ENCODE data around the gene CCDC40. TPM values are rescaled to one million over a fixed set of nuclear protein-coding genes. Genes with fewer than 3 reads are reported as not detected.
A peak's percentile ranks its signal among the peaks of the same experiment; 100 is the strongest.

CCDC40 gene
- total and polyA plus RNA-seq, 2 of the 13 experiments (the other 11 are each of a cell fraction or from before 2014, with no cell fraction given), result 4.1 to 5.5 TPM

DNA sequence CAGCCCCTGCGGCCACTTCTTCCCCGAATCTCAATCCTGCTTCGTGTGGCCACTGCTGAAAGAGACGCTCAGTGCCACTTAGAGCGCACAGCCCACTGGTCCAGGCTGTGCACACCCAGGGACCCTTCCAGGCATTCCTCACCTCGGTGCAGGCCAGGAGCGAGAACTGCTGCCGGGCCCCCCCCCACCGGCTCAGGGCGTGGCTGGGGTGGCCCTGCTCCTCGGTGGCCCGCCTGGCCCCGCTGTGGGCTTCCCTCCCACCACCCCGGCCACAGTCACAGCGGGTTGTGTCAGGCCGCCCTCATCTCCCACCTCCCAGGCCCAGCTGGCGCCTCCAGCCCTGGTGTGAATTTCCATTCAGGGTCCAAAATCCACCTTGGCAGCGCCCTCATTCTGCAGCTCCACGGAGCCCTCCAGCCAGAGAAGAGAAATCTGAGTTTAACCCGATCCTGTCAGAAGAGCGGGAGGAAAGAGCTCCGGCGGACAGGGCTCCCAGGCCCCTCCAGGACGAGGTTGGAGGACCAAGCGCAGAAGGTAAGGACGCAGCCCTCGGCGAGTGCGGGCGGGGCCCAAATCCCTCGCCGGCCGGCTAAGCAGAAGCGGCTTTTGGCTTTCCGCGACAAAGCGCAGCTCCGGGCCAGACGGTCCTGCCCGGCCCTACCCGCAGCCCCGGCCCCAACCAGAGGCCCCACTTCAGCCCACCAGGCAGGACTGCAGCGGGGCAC, 12.8 kb upstream of the CCDC40 start (continued):
- TF ChIP-seq, protein P1, sequence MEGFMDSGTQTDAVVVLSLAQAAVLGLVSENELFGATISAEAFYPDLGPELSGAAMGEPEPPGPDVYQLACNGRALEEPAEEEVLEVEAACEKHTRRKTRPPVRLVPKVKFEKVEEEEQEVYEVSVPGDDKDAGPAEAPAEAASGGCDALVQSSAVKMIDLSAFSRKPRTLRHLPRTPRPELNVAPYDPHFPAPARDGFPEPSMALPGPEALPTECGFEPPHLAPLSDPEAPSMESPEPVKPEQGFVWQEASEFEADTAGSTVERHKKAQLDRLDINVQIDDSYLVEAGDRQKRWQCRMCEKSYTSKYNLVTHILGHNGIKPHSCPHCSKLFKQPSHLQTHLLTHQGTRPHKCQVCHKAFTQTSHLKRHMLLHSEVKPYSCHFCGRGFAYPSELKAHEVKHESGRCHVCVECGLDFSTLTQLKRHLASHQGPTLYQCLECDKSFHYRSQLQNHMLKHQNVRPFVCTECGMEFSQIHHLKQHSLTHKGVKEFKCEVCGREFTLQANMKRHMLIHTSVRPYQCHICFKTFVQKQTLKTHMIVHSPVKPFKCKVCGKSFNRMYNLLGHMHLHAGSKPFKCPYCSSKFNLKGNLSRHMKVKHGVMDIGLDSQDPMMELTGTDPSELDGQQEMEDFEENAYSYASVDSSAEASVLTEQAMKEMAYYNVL (CRISPR knock-in tag; IDR thresholded peaks at IDR 0.05; ENCODE audit: borderline replicate concordance), result peak; percentile 40; the same call in 1 of the 2 replicates
- peak; percentile 58; the same call in 1 of the 2 replicates for TF ChIP-seq TAF1 (CRISPR knock-in tag; IDR thresholded peaks at IDR 0.05)
- peak; percentile 61; the same call in 1 of the 2 replicates for TF ChIP-seq EEA1 (CRISPR knock-in tag; IDR thresholded peaks at IDR 0.05; ENCODE audit: borderline replicate concordance)
- TF ChIP-seq, protein P2, sequence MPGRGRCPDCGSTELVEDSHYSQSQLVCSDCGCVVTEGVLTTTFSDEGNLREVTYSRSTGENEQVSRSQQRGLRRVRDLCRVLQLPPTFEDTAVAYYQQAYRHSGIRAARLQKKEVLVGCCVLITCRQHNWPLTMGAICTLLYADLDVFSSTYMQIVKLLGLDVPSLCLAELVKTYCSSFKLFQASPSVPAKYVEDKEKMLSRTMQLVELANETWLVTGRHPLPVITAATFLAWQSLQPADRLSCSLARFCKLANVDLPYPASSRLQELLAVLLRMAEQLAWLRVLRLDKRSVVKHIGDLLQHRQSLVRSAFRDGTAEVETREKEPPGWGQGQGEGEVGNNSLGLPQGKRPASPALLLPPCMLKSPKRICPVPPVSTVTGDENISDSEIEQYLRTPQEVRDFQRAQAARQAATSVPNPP (CRISPR knock-in tag; IDR thresholded peaks at IDR 0.05), result peak; percentile 93
- TF ChIP-seq SOX5 (CRISPR knock-in tag; IDR thresholded peaks at IDR 0.05; ENCODE audit: borderline replicate concordance), result peak; percentile 53; the same call in 1 of the 2 replicates
- peak in 1 of 2 experiments; percentile 88; a peak in 2 of 4 replicates for TF ChIP-seq KLF16 (CRISPR knock-in tag; IDR thresholded peaks at IDR 0.05)
- peak; percentile 50; the same call in 1 of the 2 replicates for TF ChIP-seq CBX5 (CRISPR knock-in tag; IDR thresholded peaks at IDR 0.05; ENCODE audit: borderline replicate concordance)
- TF ChIP-seq ZNF746 (CRISPR knock-in tag; IDR thresholded peaks at IDR 0.05), result peak; percentile 92
- TF ChIP-seq, protein P3, sequence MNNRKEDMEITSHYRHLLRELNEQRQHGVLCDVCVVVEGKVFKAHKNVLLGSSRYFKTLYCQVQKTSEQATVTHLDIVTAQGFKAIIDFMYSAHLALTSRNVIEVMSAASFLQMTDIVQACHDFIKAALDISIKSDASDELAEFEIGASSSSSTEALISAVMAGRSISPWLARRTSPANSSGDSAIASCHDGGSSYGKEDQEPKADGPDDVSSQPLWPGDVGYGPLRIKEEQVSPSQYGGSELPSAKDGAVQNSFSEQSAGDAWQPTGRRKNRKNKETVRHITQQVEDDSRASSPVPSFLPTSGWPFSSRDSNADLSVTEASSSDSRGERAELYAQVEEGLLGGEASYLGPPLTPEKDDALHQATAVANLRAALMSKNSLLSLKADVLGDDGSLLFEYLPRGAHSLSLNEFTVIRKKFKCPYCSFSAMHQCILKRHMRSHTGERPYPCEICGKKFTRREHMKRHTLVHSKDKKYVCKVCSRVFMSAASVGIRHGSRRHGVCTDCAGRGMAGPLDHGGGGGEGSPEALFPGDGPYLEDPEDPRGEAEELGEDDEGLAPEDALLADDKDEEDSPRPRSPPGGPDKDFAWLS (CRISPR knock-in tag; IDR thresholded peaks at IDR 0.05; ENCODE audit: borderline replicate concordance), result no peak
- peak; percentile 70 for TF ChIP-seq ZSCAN9 (CRISPR knock-in tag; IDR thresholded peaks at IDR 0.05; ENCODE audit: borderline replicate concordance)
- 0 out of 2 replicates have a peak, but pooled peaks have one; percentile 48 for TF ChIP-seq ZNF761 (CRISPR knock-in tag; conservative IDR thresholded peaks at IDR 0.05)
- TF ChIP-seq GLI4 (CRISPR knock-in tag; IDR thresholded peaks at IDR 0.05; ENCODE audit: borderline replicate concordance), result peak; percentile 82; the same call in 1 of the 2 replicates
- TF ChIP-seq PHF8 (CRISPR knock-in tag; IDR thresholded peaks at IDR 0.05), result peak; percentile 72
- peak; percentile 85 for TF ChIP-seq HDAC1 (CRISPR knock-in tag; IDR thresholded peaks at IDR 0.05)
- no peak for TF ChIP-seq ZNF850 (CRISPR knock-in tag; conservative IDR thresholded peaks at IDR 0.05)
- TF ChIP-seq SMAD9 (CRISPR knock-in tag; IDR thresholded peaks at IDR 0.05), result no peak; the same call in 1 of the 2 replicates
- TF ChIP-seq, protein P4, sequence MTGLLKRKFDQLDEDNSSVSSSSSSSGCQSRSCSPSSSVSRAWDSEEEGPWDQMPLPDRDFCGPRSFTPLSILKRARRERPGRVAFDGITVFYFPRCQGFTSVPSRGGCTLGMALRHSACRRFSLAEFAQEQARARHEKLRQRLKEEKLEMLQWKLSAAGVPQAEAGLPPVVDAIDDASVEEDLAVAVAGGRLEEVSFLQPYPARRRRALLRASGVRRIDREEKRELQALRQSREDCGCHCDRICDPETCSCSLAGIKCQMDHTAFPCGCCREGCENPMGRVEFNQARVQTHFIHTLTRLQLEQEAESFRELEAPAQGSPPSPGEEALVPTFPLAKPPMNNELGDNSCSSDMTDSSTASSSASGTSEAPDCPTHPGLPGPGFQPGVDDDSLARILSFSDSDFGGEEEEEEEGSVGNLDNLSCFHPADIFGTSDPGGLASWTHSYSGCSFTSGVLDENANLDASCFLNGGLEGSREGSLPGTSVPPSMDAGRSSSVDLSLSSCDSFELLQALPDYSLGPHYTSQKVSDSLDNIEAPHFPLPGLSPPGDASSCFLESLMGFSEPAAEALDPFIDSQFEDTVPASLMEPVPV (CRISPR knock-in tag; IDR thresholded peaks at IDR 0.05), result peak; percentile 87; the same call in 1 of the 2 replicates
- TF ChIP-seq KLF11 (CRISPR knock-in tag; IDR thresholded peaks at IDR 0.05), result peak; percentile 72; the same call in 1 of the 2 replicates
- peak; percentile 83; the same call in 1 of the 2 replicates for TF ChIP-seq ZMYM4 (CRISPR knock-in tag; IDR thresholded peaks at IDR 0.05)
- peak in 1 of 2 experiments; percentile 74; a peak in 2 of 4 replicates for TF ChIP-seq EP300 (IDR thresholded peaks at IDR 0.05; ENCODE audit: low read depth in 2 of 2, low read length in 2 of 2)
- TF ChIP-seq EP300 (CRISPR knock-in tag; IDR thresholded peaks at IDR 0.05; ENCODE audit: borderline replicate concordance), result peak; percentile 43; the same call in 1 of the 2 replicates
- TF ChIP-seq ZNF607 (CRISPR knock-in tag; IDR thresholded peaks at IDR 0.05; ENCODE audit: borderline replicate concordance), result peak; percentile 85; the same call in 1 of the 2 replicates
- TF ChIP-seq ZNF329 (CRISPR knock-in tag; IDR thresholded peaks at IDR 0.05; ENCODE audit: low read depth), result peak; percentile 52
